ENCODE results near the gene EXOC3L4. TPM values are rescaled to one million over a fixed set of nuclear protein-coding genes. Genes with fewer than 3 reads are reported as not detected.

The EXOC3L4 gene
- total RNA-seq, 1 donor from 2014 or later = 4.2 TPM

DNA sequence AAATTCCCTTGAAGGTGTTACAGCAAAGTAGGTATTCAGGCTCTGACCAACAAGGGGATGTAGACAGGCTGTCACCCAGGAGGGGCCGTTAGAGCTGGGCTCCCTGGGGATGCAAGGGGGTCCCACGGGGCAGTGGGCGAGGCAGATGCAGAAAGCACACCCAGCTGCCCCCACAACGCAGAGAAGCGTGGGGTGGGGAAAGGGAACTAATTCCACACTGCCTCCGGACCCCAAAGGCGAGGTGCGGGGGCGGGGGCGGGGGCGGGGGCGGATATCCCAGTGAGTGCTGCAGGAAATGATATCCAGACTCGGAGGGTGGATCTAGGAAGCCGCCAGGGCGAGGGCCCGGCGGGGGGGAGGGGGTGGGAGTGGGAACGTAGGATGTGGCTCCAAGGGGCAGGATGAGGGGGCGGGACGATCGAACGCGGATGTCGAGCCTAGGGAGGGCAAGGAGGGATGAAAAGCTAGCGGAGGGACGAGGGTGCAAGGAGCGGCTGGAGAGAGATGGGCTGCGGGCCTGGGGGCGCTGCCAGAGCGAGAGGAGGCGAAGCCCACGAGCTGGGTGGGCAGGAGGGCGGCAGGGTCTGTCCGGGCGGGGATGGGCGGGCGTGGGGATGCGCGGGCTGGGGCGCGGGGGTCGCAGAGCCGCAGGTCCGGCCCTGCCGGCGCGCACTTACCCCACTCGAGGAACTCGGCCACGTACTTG, 38.0 kb upstream of the EXOC3L4 start:
- no peaks in the 10 kb centered on the region for H3K9me3 ChIP-seq
- no peaks in the 10 kb centered on the region for H3K36me3 ChIP-seq
- H3K27ac ChIP-seq = peak overlapping the region; percentile 88
- ATAC-seq (peak; percentile 40), DNase-seq (peak; percentile 85)
- H3K27me3 ChIP-seq = no peaks in the 10 kb centered on the region
- peaks cover 34% of the 10 kb centered on the region for H3K4me1 ChIP-seq
- TF ChIP-seq, protein P1, sequence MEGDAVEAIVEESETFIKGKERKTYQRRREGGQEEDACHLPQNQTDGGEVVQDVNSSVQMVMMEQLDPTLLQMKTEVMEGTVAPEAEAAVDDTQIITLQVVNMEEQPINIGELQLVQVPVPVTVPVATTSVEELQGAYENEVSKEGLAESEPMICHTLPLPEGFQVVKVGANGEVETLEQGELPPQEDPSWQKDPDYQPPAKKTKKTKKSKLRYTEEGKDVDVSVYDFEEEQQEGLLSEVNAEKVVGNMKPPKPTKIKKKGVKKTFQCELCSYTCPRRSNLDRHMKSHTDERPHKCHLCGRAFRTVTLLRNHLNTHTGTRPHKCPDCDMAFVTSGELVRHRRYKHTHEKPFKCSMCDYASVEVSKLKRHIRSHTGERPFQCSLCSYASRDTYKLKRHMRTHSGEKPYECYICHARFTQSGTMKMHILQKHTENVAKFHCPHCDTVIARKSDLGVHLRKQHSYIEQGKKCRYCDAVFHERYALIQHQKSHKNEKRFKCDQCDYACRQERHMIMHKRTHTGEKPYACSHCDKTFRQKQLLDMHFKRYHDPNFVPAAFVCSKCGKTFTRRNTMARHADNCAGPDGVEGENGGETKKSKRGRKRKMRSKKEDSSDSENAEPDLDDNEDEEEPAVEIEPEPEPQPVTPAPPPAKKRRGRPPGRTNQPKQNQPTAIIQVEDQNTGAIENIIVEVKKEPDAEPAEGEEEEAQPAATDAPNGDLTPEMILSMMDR (IDR thresholded peaks at IDR 0.05) = no peak
- H3K4me3 ChIP-seq = peak overlapping the region; percentile 95
- intact Hi-C loops (cut with DNase I) = no loop called here

GRCh38 chr14:103057028-103057371, 37.5 kb upstream of the EXOC3L4 start:
- Histone ChIP-seq H3K36me3 (no peaks in the 10 kb centered on the region), H3K9me3 (no peaks in the 10 kb centered on the region), H3K4me3 (peak overlapping the region; percentile 95), H3K27ac (peak overlapping the region; percentile 88), H3K4me1 (peaks cover 34% of the 10 kb centered on the region), H3K27me3 (no peaks in the 10 kb centered on the region)
- ATAC-seq (peak; percentile 0), DNase-seq (peak; percentile 75)
- TF ChIP-seq, protein P1 (IDR thresholded peaks at IDR 0.05) = no peak
- intact Hi-C loops (cut with DNase I) = no loop called here

DNA sequence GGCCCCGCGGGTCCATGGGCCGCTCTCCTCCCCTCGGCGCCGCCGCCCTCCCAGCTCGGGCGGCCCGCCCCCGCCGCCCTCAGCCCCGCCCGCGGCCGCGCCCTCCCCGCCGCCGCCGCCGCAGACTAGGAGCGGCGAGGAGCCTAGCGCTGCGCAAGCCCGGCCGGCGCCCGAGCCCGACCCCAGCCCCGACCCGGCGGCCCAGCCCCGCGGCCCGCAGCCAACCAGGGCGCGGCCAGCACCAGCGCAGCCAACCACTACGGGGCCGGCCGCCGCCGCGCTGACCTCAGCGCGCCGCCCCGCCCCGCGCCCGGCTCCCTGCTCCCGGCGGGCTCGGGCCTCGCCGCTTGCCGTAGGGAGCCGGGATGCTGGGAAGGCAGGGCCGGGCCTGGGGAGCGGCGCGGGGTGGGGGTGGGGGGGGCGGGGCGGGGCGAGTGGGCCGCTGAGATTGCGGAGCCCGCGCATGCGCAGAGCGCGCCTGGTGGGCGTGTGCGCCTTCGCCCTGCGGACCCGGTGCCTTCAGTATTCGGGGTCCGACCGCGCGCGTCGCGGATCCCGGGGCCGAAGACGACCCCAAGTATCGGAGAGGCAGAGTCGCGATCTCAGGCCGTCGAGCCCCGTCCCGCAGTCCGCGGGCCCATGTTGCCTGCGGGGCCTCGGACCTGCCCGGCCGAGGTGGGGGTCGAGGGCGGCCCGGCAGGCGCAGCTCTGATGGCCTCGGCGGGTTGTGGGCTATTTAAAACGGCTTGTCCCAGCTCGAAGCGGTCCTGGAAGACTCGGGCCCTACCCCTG, 37.0 kb upstream of the EXOC3L4 start, which contains the start of gene CDC42BPB:
TSS of gene CDC42BPB (minus strand) at position 178 of the 792 bp plus-strand sequence. CDS start 376 bp downstream, outside the sequence.
- TF ChIP-seq, protein P1 (IDR thresholded peaks at IDR 0.05) = no peak
- no peaks in the 10 kb centered on the region for H3K27me3 ChIP-seq
- intact Hi-C loops (cut with DNase I) = no loop called here
- peak; percentile 95 for DNase-seq
- no peaks in the 10 kb centered on the region for H3K9me3 ChIP-seq
- H3K36me3 ChIP-seq = no peaks in the 10 kb centered on the region
- peak within 1 kb of the TSS; percentile 88 for H3K27ac ChIP-seq
- ATAC-seq = peak; percentile 96
- peak within 1 kb of the TSS; percentile 95 for H3K4me3 ChIP-seq
- peaks cover 34% of the 10 kb centered on the region for H3K4me1 ChIP-seq

- TF ChIP-seq, protein P1 (IDR thresholded peaks at IDR 0.05) = no peak
- no peaks in the 10 kb centered on the region for H3K9me3 ChIP-seq
- no peaks in the 10 kb centered on the region for H3K36me3 ChIP-seq
- no peaks in the 10 kb centered on the region for H3K27me3 ChIP-seq
- H3K4me1 ChIP-seq = peaks cover 34% of the 10 kb centered on the region
- H3K4me3 ChIP-seq = peak overlapping the region; percentile 86
- DNase-seq = peak; percentile 65
- intact Hi-C loops (cut with DNase I) = no loop called here
- peak overlapping the region; percentile 82 for H3K27ac ChIP-seq
- ATAC-seq = peak; percentile 3
Observed at GRCh38 chr14:103058164-103059055, 36.1 kb upstream of the EXOC3L4 start.

DNA sequence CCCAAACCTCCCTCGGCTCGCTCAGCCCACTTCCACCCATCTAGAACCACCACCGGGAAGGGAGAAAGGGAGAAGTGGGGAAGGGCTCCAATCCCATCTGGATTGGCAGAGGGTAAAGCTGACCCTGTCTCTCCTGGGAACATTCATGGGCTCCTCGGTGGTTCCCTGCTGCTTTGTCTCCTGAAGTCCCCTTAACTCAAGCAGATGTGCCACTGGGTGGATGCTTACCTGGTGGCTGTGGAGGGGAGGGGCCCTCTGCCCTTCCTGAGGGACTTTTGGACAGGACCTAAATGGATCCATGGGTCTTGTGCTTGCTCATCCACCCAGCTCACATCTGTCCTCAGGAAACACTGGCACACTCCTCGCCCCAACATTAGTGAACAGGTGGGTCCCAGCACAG, 35.0 kb upstream of the EXOC3L4 start:
- ATAC-seq (no peak), DNase-seq (peak; percentile 48)
- intact Hi-C loops (cut with DNase I) = no loop called here
- peaks cover 29% of the 10 kb centered on the region for H3K4me1 ChIP-seq
- H3K4me3 ChIP-seq = no peak overlapping the region
- TF ChIP-seq, protein P1 (IDR thresholded peaks at IDR 0.05) = no peak
- H3K9me3 ChIP-seq = no peaks in the 10 kb centered on the region
- no peaks in the 10 kb centered on the region for H3K27me3 ChIP-seq
- H3K36me3 ChIP-seq = no peaks in the 10 kb centered on the region
- H3K27ac ChIP-seq = no peak overlapping the region
